Spleen (tissue), 11 donors: ENCODE data around the gene ABHD17C. TPM values are rescaled to one million over a fixed set of nuclear protein-coding genes. Genes with fewer than 3 reads are reported as not detected.

Experiments used
- DNase-seq: peaks from one replicate; pipeline ENCODE4 v3.0.0-alpha.2; 2020
- H3K27ac ChIP-seq, 8 donors: fragments of 200-600 bp; sonication (generic) in 7 of 8; 1 replicate in 4 of 8; 2 replicates in 4 of 8; pipeline versions ENCODE4 v1.5.0 to v1.8.0; 2016 to 2021; ENCODE audit warnings: inconsistent platforms in 4 of 8, mild to moderate bottlenecking in 4 of 8, moderate library complexity in 1 of 8
- H3K27me3 ChIP-seq, 7 donors: fragments of 200-600 bp; sonication (generic) in 6 of 7; replicated peaks in 1 of 7; 1 replicate in 4 of 7; 2 replicates in 3 of 7; pipeline versions ENCODE4 v1.5.0 to v1.8.0; 2016 to 2021; ENCODE audit warnings: inconsistent platforms in 3 of 7, mild to moderate bottlenecking in 1 of 7
- H3K36me3 ChIP-seq, 6 donors: fragments of 200-600 bp; sonication (generic) in 5 of 6; 1 replicate in 4 of 6; 2 replicates in 2 of 6; pipeline versions ENCODE4 v1.5.0 to v1.8.0; 2016 to 2021; ENCODE audit warnings: inconsistent platforms in 2 of 6
- H3K4me1 ChIP-seq, 6 donors: fragments of 200-600 bp; sonication (generic) in 5 of 6; 1 replicate in 3 of 6; 2 replicates in 3 of 6; pipeline versions ENCODE4 v1.5.0 to v1.8.0; 2016 to 2021; ENCODE audit warnings: inconsistent platforms in 3 of 6
- H3K4me3 ChIP-seq, 8 donors: fragments of 200-600 bp; sonication (generic) in 7 of 8; 1 replicate in 4 of 8; 2 replicates in 4 of 8; pipeline versions ENCODE4 v1.5.0 to v1.8.0; 2016 to 2021; ENCODE audit warnings: inconsistent platforms in 4 of 8, mild to moderate bottlenecking in 4 of 8, moderate library complexity in 2 of 8
- H3K9me3 ChIP-seq, 8 donors: fragments of 200-600 bp; sonication (generic) in 7 of 8; 1 replicate in 4 of 8; 2 replicates in 4 of 8; pipeline versions ENCODE4 v1.5.0 to v1.8.0; 2016 to 2021; ENCODE audit warnings: inconsistent platforms in 4 of 8
- CTCF ChIP-seq, 11 experiments: fragments of 200-600 bp in 7 of 11; fragments of 450-650 bp in 4 of 11; sonication (generic) in 4 of 11; IDR thresholded peaks in 8 of 11; conservative IDR thresholded peaks in 3 of 11; 1 replicate in 7 of 11; 2 replicates in 4 of 11; pipeline versions ENCODE4 v1.4.0 to v1.8.0; 2016 to 2021; ENCODE audit warnings: antibody characterized with exemption in 11 of 11, inconsistent platforms in 4 of 11, mild to moderate bottlenecking in 1 of 11
- POLR2A ChIP-seq, 3 donors: fragments of 450-650 bp; IDR thresholded peaks; one replicate each; pipeline ENCODE4 v1.5.1; 2017; ENCODE audit warnings: antibody characterized with exemption in 3 of 3, mild to moderate bottlenecking in 1 of 3
- POLR2AphosphoS5 ChIP-seq, 3 donors: sonication (generic); formaldehyde crosslinking; IDR thresholded peaks; one replicate each; pipeline ENCODE4 v1.5.1; 2017; ENCODE audit warnings: antibody characterized with exemption in 3 of 3
- WGBS, 5 donors: extraction: QIAGEN DNeasy Blood & Tissue Kit in 3 of 5; methylation state at CpG; one replicate each; pipeline versions ENCODE4 v1.1.5 to v1.1.7; 2013 to 2018; 5-methylcytosine and 5-hydroxymethylcytosine counted together
- intact Hi-C: fragments of 100-400 bp; cut with DNase I; formaldehyde crosslinking; loops from one replicate; pipeline ENCODE4 v1.15.0; 2023; ENCODE audit warnings: low total_unique reads
- polyA plus RNA-seq, 3 donors: library from polyadenylated mRNA; stranded (reverse); fragments of 200-250 nt; gene quantifications; one replicate each; pipeline ENCODE4 v1.2.1, GENCODE V29; 2013
- total RNA-seq, 7 donors: library from RNA; depleted of rRNA in 3 of 7; stranded (reverse); fragments of >200 nt in 3 of 7; fragmentation: NEBNext Ultra II Directional in 4 of 7; extraction: Animal tissue kit (Norgen Biotek cat#: 25700) in 4 of 7; gene quantifications; one replicate each; pipeline versions ENCODE4 v1.1.0 to v1.2.1, GENCODE V29; 2016 to 2021
- donor health status: healthy with polysubstance abuse.
- donor health status: DM: no; HTN: no; CAD: no; lungs with moderate emphysema.
- donor health status: DM: no; HTN: no; CAD: no.
- donor health status: Bipolar disorder and iron deficiency.
- donor health status: healthy.
- donor health status: DM: no; HTN: no; CAD: no.
- donor health status: DM: yes; HTN: yes; CAD: no.

The ABHD17C gene
- total and polyA plus RNA-seq, 10 donors, result 4.2 to 17.0 (median 10.9) TPM

DNA sequence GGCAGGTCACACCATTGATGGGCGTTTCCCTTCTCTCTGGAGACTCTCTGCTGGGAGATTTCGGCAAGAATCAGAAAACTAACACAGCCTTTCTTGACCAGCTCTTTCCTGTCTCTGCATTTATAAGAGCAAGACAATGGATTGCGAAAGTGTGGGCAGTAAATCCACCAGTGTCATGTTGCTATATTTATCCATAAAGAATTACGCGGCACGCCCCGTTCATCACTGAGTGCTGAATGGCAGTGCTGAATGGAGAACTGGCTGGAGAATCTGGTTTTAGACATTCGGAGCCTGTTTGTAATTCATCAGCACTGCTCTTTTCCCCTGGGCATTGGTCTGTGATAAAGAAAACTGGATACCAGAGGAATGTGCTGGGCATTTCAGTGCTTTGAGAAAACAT lies 82.0 kb downstream of the ABHD17C start:
- TF ChIP-seq POLR2A (IDR thresholded peaks at IDR 0.05) (no peak), POLR2AphosphoS5 (IDR thresholded peaks at IDR 0.05) (no peak)
- no peaks in the 10 kb centered on the region for H3K36me3 ChIP-seq
- intact Hi-C loops, result loop anchor here (2.0 to 10.0 kb wide), 2 partner anchors 82 to 320 kb away; partner anchors contain the start of gene ABHD17C
- peaks cover 16 to 56% (median 37%) of the 10 kb centered on the region in 6 donors for H3K4me1 ChIP-seq
- H3K9me3 ChIP-seq, result no peaks in the 10 kb centered on the region
- H3K4me3 ChIP-seq, result no peak overlapping the region
- WGBS, 5 donors, result 21 to 22% (median 22%) methylated on average over 8 of the region's 8 CpGs
- no peak for DNase-seq
- peak overlapping the region in 4 of 8 donors; percentile 14 to 58 (median 36) for H3K27ac ChIP-seq
- H3K27me3 ChIP-seq, result peaks cover 0 to 55% (median 25%) of the 10 kb centered on the region in 7 donors

GRCh38 chr15:80777826-80778620 lies 82.9 kb downstream of the ABHD17C start:
- intact Hi-C loops, result loop anchor here (2.0 to 10.0 kb wide), 2 partner anchors 83 to 321 kb away; partner anchors contain the start of gene ABHD17C
- Histone ChIP-seq H3K4me1 (peaks cover 16 to 56% (median 37%) of the 10 kb centered on the region in 6 donors), H3K27me3 (peaks cover 0 to 63% (median 25%) of the 10 kb centered on the region in 7 donors), H3K27ac (peak overlapping the region in 1 of 8 donors; percentile 33), H3K36me3 (no peaks in the 10 kb centered on the region), H3K4me3 (peak overlapping the region in 1 of 8 donors; percentile 47), H3K9me3 (no peaks in the 10 kb centered on the region)
- DNase-seq, result no peak
- TF ChIP-seq POLR2AphosphoS5 (IDR thresholded peaks at IDR 0.05), result no peak
- WGBS, 5 donors, result 69 to 75% (median 73%) methylated on average over 10 of the region's 10 CpGs

DNA sequence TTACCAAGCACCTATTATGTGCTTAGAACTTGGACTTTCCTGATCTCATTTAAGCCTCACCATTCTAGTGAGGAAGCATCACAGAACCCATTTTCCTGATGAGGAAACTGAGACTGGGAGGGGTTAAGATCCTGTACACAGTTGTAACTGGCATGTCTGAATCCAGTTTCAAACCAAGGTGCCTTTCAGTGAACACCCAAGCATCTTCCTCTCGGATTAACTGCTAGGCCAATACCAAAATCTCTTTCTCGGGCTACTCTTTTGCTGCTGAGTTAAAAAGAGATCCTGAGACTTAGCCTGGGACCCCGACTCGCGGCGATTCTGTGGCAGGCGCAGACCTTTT lies 83.5 kb downstream of the ABHD17C start:
- WGBS, 5 donors, result 28 to 42% (median 35%) methylated on average over 6 to 7 of the region's 7 CpGs
- TF ChIP-seq POLR2AphosphoS5 (IDR thresholded peaks at IDR 0.05), result no peak
- no peak for TF ChIP-seq CTCF (IDR thresholded peaks at IDR 0.05 in 8 of 11, conservative IDR thresholded peaks at IDR 0.05 in 3 of 11)
- TF ChIP-seq POLR2A (IDR thresholded peaks at IDR 0.05), result no peak
- intact Hi-C loops, result loop anchor here (10.0 kb wide), 1 partner anchor 84 kb away; the partner anchor contains the start of gene ABHD17C

DNA sequence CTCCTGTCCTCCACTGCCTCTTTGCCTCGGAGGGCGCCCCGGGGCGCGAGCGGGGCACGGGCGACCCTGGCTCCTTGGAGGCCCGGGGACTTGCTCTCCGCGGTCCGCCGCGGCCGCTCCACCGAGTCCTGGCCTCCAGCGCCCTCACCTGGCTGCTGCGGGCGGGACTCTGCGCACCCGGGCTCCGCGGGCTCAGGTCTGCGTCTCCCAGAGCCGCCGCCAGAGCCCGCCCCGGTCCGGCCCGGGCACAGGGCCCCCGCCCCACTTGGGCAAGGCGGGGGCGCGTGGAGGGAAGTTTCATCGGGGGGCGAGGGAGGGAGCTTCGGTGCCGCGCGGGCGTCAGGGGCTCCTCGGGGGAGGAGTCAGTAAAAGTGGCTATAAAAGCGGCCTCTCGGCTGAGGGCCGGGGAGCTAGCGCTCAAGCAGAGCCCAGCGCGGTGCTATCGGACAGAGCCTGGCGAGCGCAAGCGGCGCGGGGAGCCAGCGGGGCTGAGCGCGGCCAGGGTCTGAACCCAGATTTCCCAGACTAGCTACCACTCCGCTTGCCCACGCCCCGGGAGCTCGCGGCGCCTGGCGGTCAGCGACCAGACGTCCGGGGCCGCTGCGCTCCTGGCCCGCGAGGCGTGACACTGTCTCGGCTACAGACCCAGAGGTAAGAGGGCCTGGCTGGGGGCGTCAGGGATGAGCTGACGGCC lies 84.0 kb downstream of the ABHD17C start, which contains the start of gene CEMIP:
CEMIP (plus strand) TSS at position 407 of the 694 bp plus-strand sequence. CDS start 94,510 bp downstream, outside the sequence.
- H3K27me3 ChIP-seq, result peaks cover 0 to 64% (median 25%) of the 10 kb centered on the region in 7 donors
- H3K27ac ChIP-seq, result no peak within 1 kb of the TSS
- TF ChIP-seq CTCF (IDR thresholded peaks at IDR 0.05 in 8 of 11, conservative IDR thresholded peaks at IDR 0.05 in 3 of 11), result peak in 9 of 11 experiments; percentile 59 to 88 (median 70)
- peak in 2 of 3 donors; percentile 14 to 55 for TF ChIP-seq POLR2AphosphoS5 (IDR thresholded peaks at IDR 0.05)
- no peak for TF ChIP-seq POLR2A (IDR thresholded peaks at IDR 0.05)
- intact Hi-C loops, result loop anchor here (10.0 kb wide), 1 partner anchor 84 kb away; the partner anchor contains the start of gene ABHD17C
- H3K36me3 ChIP-seq, result no peaks in the 10 kb centered on the region
- peaks cover 16 to 56% (median 37%) of the 10 kb centered on the region in 6 donors for H3K4me1 ChIP-seq
- peak; percentile 85 for DNase-seq
- no peaks in the 10 kb centered on the region for H3K9me3 ChIP-seq
- H3K4me3 ChIP-seq, result peak within 1 kb of the TSS; percentile 20 to 63 (median 47)
- 1 to 3% (median 2%) methylated on average over 23 to 75 of the region's 75 CpGs for WGBS, 5 donors

More for the DNA sequence above, 83.5 kb downstream of the ABHD17C start:
- Histone ChIP-seq H3K4me3 (peak overlapping the region in 6 of 8 donors; percentile 34 to 63 (median 47)), H3K9me3 (no peaks in the 10 kb centered on the region), H3K27ac (no peak overlapping the region), H3K27me3 (peaks cover 0 to 64% (median 25%) of the 10 kb centered on the region in 7 donors), H3K36me3 (no peaks in the 10 kb centered on the region), H3K4me1 (peaks cover 16 to 56% (median 37%) of the 10 kb centered on the region in 6 donors)
- no peak for DNase-seq
